PFSK-1 (cell line): Measurements from ENCODE around the gene ADAMTS7.

Experiments
- FOXP2 ChIP-seq: optimal IDR thresholded peaks from 2 replicates; pipeline ENCODE3; 2011; ENCODE audit warnings: borderline replicate concordance, control low read depth, inconsistent platforms; ENCODE audit not compliant: insufficient read depth; ENCODE audit errors: extremely low read length, extremely low read depth
- POLR2AphosphoS5 ChIP-seq: IDR thresholded peaks from 2 replicates; pipeline ENCODE4 v1.6.1; 2012; ENCODE audit warnings: low read depth, mild to moderate bottlenecking, control low read depth, low read length, moderate library complexity
- REST ChIP-seq, 2 experiments: IDR thresholded peaks; 2 replicates each; pipeline versions ENCODE4 v1.6.1 to v1.8.0; 2011 to 2012; ENCODE audit warnings: low read depth in 2 of 2, low read length in 2 of 2, control low read depth in 1 of 2, inconsistent platforms in 1 of 2, mild to moderate bottlenecking in 1 of 2, moderate library complexity in 1 of 2; ENCODE audit not compliant: insufficient read depth in 1 of 2
- SIN3A ChIP-seq: IDR thresholded peaks from 2 replicates; pipeline ENCODE4 v1.6.1; 2012; ENCODE audit warnings: mild to moderate bottlenecking, low read length, moderate library complexity, borderline replicate concordance; ENCODE audit not compliant: insufficient read depth
- TAF1 ChIP-seq: IDR thresholded peaks from 2 replicates; pipeline ENCODE4 v1.6.1; 2012; ENCODE audit warnings: low read length, control low read depth, borderline replicate concordance; ENCODE audit not compliant: insufficient read depth

The ADAMTS7 gene

GRCh38 chr15:78810003-78810361 is 1.3 kb downstream of the ADAMTS7 start:
- TF ChIP-seq REST (IDR thresholded peaks at IDR 0.05; ENCODE audit: insufficient read depth in 1 of 2, low read depth in 2 of 2, low read length in 2 of 2), result no peak
- no peak for TF ChIP-seq FOXP2
- TF ChIP-seq SIN3A, result no peak
- no peak for TF ChIP-seq TAF1

GRCh38 chr15:78808550-78808949 is 2.7 kb downstream of the ADAMTS7 start:
- TF ChIP-seq REST (IDR thresholded peaks at IDR 0.05; ENCODE audit: insufficient read depth in 1 of 2, low read depth in 2 of 2, low read length in 2 of 2), result no peak
- no peak for TF ChIP-seq FOXP2
- TF ChIP-seq SIN3A, result no peak
- no peak for TF ChIP-seq POLR2AphosphoS5
- TF ChIP-seq TAF1, result no peak

GRCh38 chr15:78807359-78807758 is 3.9 kb downstream of the ADAMTS7 start:
- no peak for TF ChIP-seq SIN3A
- TF ChIP-seq POLR2AphosphoS5, result no peak
- no peak for TF ChIP-seq TAF1
- TF ChIP-seq REST (IDR thresholded peaks at IDR 0.05; ENCODE audit: insufficient read depth in 1 of 2, low read depth in 2 of 2, low read length in 2 of 2), result no peak
- TF ChIP-seq FOXP2, result no peak

- no peak for TF ChIP-seq POLR2AphosphoS5
- no peak for TF ChIP-seq FOXP2
- no peak for TF ChIP-seq REST (IDR thresholded peaks at IDR 0.05; ENCODE audit: insufficient read depth in 1 of 2, low read depth in 2 of 2, low read length in 2 of 2)
- TF ChIP-seq SIN3A, result no peak
- no peak for TF ChIP-seq TAF1
These were observed 6.9 kb downstream of the ADAMTS7 start for GRCh38 chr15:78804391-78804792.

- no peak for TF ChIP-seq REST (IDR thresholded peaks at IDR 0.05; ENCODE audit: insufficient read depth in 1 of 2, low read depth in 2 of 2, low read length in 2 of 2)
- TF ChIP-seq POLR2AphosphoS5, result no peak
- no peak for TF ChIP-seq TAF1
- TF ChIP-seq SIN3A, result no peak
- no peak for TF ChIP-seq FOXP2
These were observed 10.5 kb downstream of the ADAMTS7 start for GRCh38 chr15:78800806-78801205.
